HCT116 (cell line): ENCODE measurements around the gene DMRT2. TPM values are rescaled to one million over a fixed set of nuclear protein-coding genes. Genes with fewer than 3 reads are reported as not detected.

Experiments used
- ATAC-seq: fragments of 200-7000 bp; cut with Tn5 transposase; 2 replicates; pipeline ENCODE4 v1.9.1; 2020; ENCODE audit warnings: mild to moderate bottlenecking, moderate library complexity
- BruUV-seq: library from RNA; stranded (reverse); fragments of 400-500 nt; replicated peaks from 2 replicates; lab custom pipeline; 2021; lab: Mats Ljungman, UMichigan
- CTCF ChIA-PET: fragments of 300-600 bp; sonication (Branson Sonifier 250); formaldehyde crosslinking; loops from one replicate; lab custom pipeline; 2021; ENCODE audit warnings: antibody characterized with exemption; lab: Charles Lee
- POLR2A ChIA-PET: fragments of 300-600, 350-600 bp; sonication (Branson Sonifier 250); formaldehyde crosslinking; loops from one replicate; lab custom pipeline; 2021; ENCODE audit warnings: antibody characterized with exemption; lab: Charles Lee
- RAD21 ChIA-PET, 2 experiments: fragments of 300-600 bp; sonication (Branson Sonifier 250); formaldehyde crosslinking; loops; one replicate each; lab custom pipeline; 2023; ENCODE audit warnings: low total read pairs in 2 of 2; ENCODE audit not compliant: uncharacterized antibody in 2 of 2, unreplicated experiment in 2 of 2, low non-redundant PET in 1 of 2; lab: Charles Lee
- DNase-seq: peaks from one replicate; pipeline ENCODE4 v3.0.0-alpha.2; 2010; ENCODE audit warnings: low read depth, low spot score
- H2AFZ ChIP-seq: fragments of 200-600 bp; shearing (Covaris generic), sonication (generic); 2 replicates; pipeline ENCODE4 v1.6.1; 2017; ENCODE audit warnings: low read depth, mixed run types, mixed read lengths, antibody characterized with exemption, low read length; ENCODE audit not compliant: poor library complexity, severe bottlenecking
- H3K27ac ChIP-seq: 2 replicates; pipeline ENCODE4 v1.5.1; 2012; ENCODE audit warnings: low read depth, low read length
- H3K27me3 ChIP-seq: fragments of 200-600 bp; sonication (generic); 2 replicates; pipeline ENCODE4 v1.6.1; 2016; ENCODE audit warnings: mixed run types, low read length, mixed read lengths; ENCODE audit not compliant: insufficient read depth
- H3K36me3 ChIP-seq, 2 experiments: fragments of 200-500 bp in 1 of 2; fragments of 200-600 bp in 1 of 2; sonication (Bioruptor generic) in 1 of 2; sonication (generic) in 1 of 2; 2 replicates each; pipeline versions ENCODE4 v1.5.1 to v1.6.1; 2014 to 2016; ENCODE audit warnings: low read length in 2 of 2, inconsistent platforms in 1 of 2, mixed read lengths in 1 of 2, mixed run types in 1 of 2; ENCODE audit not compliant: insufficient read depth in 2 of 2, control insufficient read depth in 1 of 2
- H3K4me1 ChIP-seq, 2 experiments: fragments of 200-600 bp in 1 of 2; sonication (generic) in 1 of 2; 2 replicates each; pipeline versions ENCODE4 v1.5.1 to v1.6.1; 2012 to 2017; ENCODE audit warnings: low read length in 2 of 2, inconsistent platforms in 1 of 2, mild to moderate bottlenecking in 1 of 2, mixed read lengths in 1 of 2, mixed run types in 1 of 2, moderate library complexity in 1 of 2; ENCODE audit not compliant: insufficient read depth in 2 of 2, control insufficient read depth in 1 of 2
- H3K4me2 ChIP-seq: fragments of 200-600 bp; sonication (generic); 2 replicates; pipeline ENCODE4 v1.6.1; 2017; ENCODE audit warnings: mixed run types, low read length, mixed read lengths
- H3K4me3 ChIP-seq, 2 experiments: fragments of 200-600 bp in 1 of 2; sonication (generic) in 1 of 2; replicated peaks in 1 of 2; 2 replicates each; pipeline ENCODE4 v1.5.1; 2011 to 2016; ENCODE audit warnings: low read length in 2 of 2, control low read depth in 1 of 2, low read depth in 1 of 2, mild to moderate bottlenecking in 1 of 2, mixed read lengths in 1 of 2, mixed run types in 1 of 2
- H3K79me2 ChIP-seq: fragments of 200-600 bp; sonication (generic); 2 replicates; pipeline ENCODE4 v1.6.1; 2017; ENCODE audit warnings: mild to moderate bottlenecking, mixed run types, low read length, moderate library complexity, mixed read lengths; ENCODE audit not compliant: insufficient read depth
- H3K9ac ChIP-seq: fragments of 200-600 bp; sonication (generic); 2 replicates; pipeline ENCODE4 v1.6.1; 2016; ENCODE audit warnings: low read length, mixed read lengths
- H3K9me2 ChIP-seq: fragments of 200-600 bp; sonication (generic), shearing (Covaris generic); 2 replicates; pipeline ENCODE4 v1.6.1; 2017; ENCODE audit warnings: mixed run types, mild to moderate bottlenecking, moderate library complexity; ENCODE audit not compliant: insufficient read depth
- H3K9me3 ChIP-seq, 2 experiments: fragments of 200-500 bp in 1 of 2; fragments of 200-600 bp in 1 of 2; sonication (Bioruptor generic) in 1 of 2; sonication (generic) in 1 of 2; 2 replicates each; pipeline ENCODE4 v1.6.1; 2014 to 2017; ENCODE audit warnings: low read length in 2 of 2, mixed read lengths in 2 of 2, inconsistent platforms in 1 of 2, low read depth in 1 of 2, mild to moderate bottlenecking in 1 of 2, mixed run types in 1 of 2, moderate library complexity in 1 of 2; ENCODE audit not compliant: control insufficient read depth in 1 of 2, insufficient read depth in 1 of 2
- H4K20me1 ChIP-seq: fragments of 200-600 bp; sonication (generic), shearing (Covaris generic); 2 replicates; pipeline ENCODE4 v1.6.1; 2017; ENCODE audit warnings: mixed run types, mild to moderate bottlenecking, moderate library complexity; ENCODE audit not compliant: insufficient read depth
- CEBPB ChIP-seq: IDR thresholded peaks from 2 replicates; pipeline ENCODE4 v1.6.1; 2012; ENCODE audit warnings: low read depth
- FOSL1 ChIP-seq: IDR thresholded peaks from 2 replicates; pipeline ENCODE4 v1.6.1; 2012; ENCODE audit warnings: low read depth
- POLR2AphosphoS5 ChIP-seq: IDR thresholded peaks from 2 replicates; pipeline ENCODE4 v1.6.1; 2011; ENCODE audit warnings: mild to moderate bottlenecking, low read depth, low read length, moderate library complexity
- RAD21 ChIP-seq: IDR thresholded peaks from 2 replicates; pipeline ENCODE4 v1.6.1; 2012; ENCODE audit warnings: low read depth, mild to moderate bottlenecking
- SIN3A ChIP-seq: IDR thresholded peaks from 2 replicates; pipeline ENCODE4 v1.6.1; 2012; ENCODE audit warnings: low read depth
- YY1 ChIP-seq: IDR thresholded peaks from 2 replicates; pipeline ENCODE4 v1.6.1; 2011; ENCODE audit warnings: low read length, low read depth, moderate library complexity, mild to moderate bottlenecking; ENCODE audit not compliant: insufficient replicate concordance; ENCODE audit errors: extremely low read depth
- ZNF274 ChIP-seq: fragments of 200-500 bp; sonication (Bioruptor generic); IDR thresholded peaks from 2 replicates; pipeline ENCODE4 v1.6.1; 2014; ENCODE audit warnings: mild to moderate bottlenecking, low read depth, low read length, inconsistent platforms
- intact Hi-C: fragments of 100-400 bp; cut with micrococcal nuclease; formaldehyde crosslinking; loops from 2 replicates; pipeline ENCODE4 v1.10.0; 2022
- total RNA-seq: library from RNA; stranded (reverse); gene quantifications from one replicate; pipeline ENCODE4 v1.2.1, GENCODE V29; 2021; ENCODE audit not compliant: unreplicated experiment
- TF ChIP-seq, protein P1 (sequence below): IDR thresholded peaks from 2 replicates; pipeline ENCODE4 v1.6.1; 2012
- TF ChIP-seq, protein P2 (sequence below): IDR thresholded peaks from 2 replicates; pipeline ENCODE4 v1.6.1; 2012
- TF ChIP-seq, protein P3 (sequence below): IDR thresholded peaks from 2 replicates; pipeline ENCODE4 v1.6.1; 2012; ENCODE audit warnings: low read depth
- TF ChIP-seq, protein P4 (sequence below), 3 experiments: fragments of 200-600 bp in 1 of 3; sonication (generic) in 1 of 3; IDR thresholded peaks in 2 of 3; conservative IDR thresholded peaks in 1 of 3; 2 replicates each; pipeline ENCODE4 v1.5.1; 2012 to 2017; ENCODE audit warnings: low read depth in 2 of 3, low read length in 2 of 3, antibody characterized with exemption in 1 of 3, borderline replicate concordance in 1 of 3, control low read depth in 1 of 3, mild to moderate bottlenecking in 1 of 3, mixed read lengths in 1 of 3, mixed run types in 1 of 3, moderate library complexity in 1 of 3; ENCODE audit not compliant: insufficient read depth in 1 of 3

DMRT2 gene
- total RNA-seq, 1 experiment from 2014 or later: 0.17 TPM

DNA sequence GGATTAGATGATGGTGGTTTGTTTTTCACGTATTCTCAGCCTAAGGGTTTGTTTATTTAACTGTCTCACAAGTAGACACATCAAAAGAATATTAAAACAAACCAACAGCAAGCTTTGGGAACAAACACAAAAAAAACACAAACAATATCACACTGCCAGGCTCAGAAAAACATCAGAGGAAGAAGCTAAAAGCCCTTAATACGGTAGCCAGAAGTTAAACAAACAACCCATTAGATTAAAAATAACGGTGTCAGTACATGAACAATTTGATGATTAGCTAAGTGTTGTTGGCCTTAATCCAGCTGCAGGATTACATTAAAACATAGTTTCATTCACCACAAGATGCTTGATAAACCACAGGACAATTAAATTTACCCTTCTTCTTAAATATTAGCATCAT lies 15.9 kb upstream of the DMRT2 start:
- RAD21 ChIA-PET: no interaction called here

DNA sequence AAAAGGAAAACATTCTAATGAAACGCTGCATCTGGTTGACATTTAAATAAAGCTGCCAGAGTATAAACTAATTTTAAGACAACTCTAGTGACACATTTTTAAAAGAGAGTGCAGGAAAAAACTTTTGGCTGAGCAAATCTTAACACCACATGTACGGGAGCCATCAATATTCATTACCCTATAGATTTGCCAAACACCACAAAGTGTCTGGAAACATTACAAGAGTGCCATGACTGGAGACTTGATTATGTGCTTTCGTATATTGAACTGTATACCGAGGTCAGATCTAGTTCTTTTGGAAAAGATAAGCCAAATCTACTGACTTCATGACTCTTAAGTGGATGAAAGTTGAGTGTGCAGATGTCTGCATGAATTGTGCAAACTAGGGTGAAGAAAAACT lies 10.6 kb upstream of the DMRT2 start:
- Histone ChIP-seq H3K4me1 (no peaks in the 10 kb centered on the region), H3K36me3 (no peaks in the 10 kb centered on the region), H3K9me3 (no peaks in the 10 kb centered on the region), H3K4me2 (no peak overlapping the region), H4K20me1 (no peaks in the 10 kb centered on the region), H3K27me3 (no peaks in the 10 kb centered on the region), H3K27ac (no peak overlapping the region), H2AFZ (no peak overlapping the region), H3K9ac (no peak overlapping the region), H3K4me3 (no peak overlapping the region), H3K9me2 (no peaks in the 10 kb centered on the region), H3K79me2 (no peaks in the 10 kb centered on the region)
- ATAC-seq (no peak), DNase-seq (no peak)
- ChIA-PET RAD21 (no interaction called here), POLR2A (no interaction called here), CTCF (interaction anchor here (0.7 kb wide), 1 partner anchor 146 kb away, joined by 3 read pairs; no protein-coding TSS in a partner anchor)
- BruUV-seq: no TSS peak
- intact Hi-C loops: no loop called here
- no peak for TF ChIP-seq CEBPB
- TF ChIP-seq, protein P1, sequence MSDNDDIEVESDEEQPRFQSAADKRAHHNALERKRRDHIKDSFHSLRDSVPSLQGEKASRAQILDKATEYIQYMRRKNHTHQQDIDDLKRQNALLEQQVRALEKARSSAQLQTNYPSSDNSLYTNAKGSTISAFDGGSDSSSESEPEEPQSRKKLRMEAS: no peak
- TF ChIP-seq, protein P2, sequence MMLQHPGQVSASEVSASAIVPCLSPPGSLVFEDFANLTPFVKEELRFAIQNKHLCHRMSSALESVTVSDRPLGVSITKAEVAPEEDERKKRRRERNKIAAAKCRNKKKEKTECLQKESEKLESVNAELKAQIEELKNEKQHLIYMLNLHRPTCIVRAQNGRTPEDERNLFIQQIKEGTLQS: no peak
- no peak for TF ChIP-seq POLR2AphosphoS5
- TF ChIP-seq YY1: no peak
- no peak for TF ChIP-seq FOSL1
- TF ChIP-seq, protein P3, sequence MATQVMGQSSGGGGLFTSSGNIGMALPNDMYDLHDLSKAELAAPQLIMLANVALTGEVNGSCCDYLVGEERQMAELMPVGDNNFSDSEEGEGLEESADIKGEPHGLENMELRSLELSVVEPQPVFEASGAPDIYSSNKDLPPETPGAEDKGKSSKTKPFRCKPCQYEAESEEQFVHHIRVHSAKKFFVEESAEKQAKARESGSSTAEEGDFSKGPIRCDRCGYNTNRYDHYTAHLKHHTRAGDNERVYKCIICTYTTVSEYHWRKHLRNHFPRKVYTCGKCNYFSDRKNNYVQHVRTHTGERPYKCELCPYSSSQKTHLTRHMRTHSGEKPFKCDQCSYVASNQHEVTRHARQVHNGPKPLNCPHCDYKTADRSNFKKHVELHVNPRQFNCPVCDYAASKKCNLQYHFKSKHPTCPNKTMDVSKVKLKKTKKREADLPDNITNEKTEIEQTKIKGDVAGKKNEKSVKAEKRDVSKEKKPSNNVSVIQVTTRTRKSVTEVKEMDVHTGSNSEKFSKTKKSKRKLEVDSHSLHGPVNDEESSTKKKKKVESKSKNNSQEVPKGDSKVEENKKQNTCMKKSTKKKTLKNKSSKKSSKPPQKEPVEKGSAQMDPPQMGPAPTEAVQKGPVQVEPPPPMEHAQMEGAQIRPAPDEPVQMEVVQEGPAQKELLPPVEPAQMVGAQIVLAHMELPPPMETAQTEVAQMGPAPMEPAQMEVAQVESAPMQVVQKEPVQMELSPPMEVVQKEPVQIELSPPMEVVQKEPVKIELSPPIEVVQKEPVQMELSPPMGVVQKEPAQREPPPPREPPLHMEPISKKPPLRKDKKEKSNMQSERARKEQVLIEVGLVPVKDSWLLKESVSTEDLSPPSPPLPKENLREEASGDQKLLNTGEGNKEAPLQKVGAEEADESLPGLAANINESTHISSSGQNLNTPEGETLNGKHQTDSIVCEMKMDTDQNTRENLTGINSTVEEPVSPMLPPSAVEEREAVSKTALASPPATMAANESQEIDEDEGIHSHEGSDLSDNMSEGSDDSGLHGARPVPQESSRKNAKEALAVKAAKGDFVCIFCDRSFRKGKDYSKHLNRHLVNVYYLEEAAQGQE: no peak

More for the DNA sequence above, 15.9 kb upstream of the DMRT2 start:
- no peak for DNase-seq
- no TSS peak for BruUV-seq
- H3K9ac ChIP-seq: no peak overlapping the region
- no peaks in the 10 kb centered on the region for H3K36me3 ChIP-seq
- no peaks in the 10 kb centered on the region for H3K4me1 ChIP-seq
- intact Hi-C loops: no loop called here
- no peaks in the 10 kb centered on the region for H3K9me2 ChIP-seq
- H3K79me2 ChIP-seq: no peaks in the 10 kb centered on the region
- H3K4me2 ChIP-seq: no peak overlapping the region
- POLR2A ChIA-PET: no interaction called here
- no peaks in the 10 kb centered on the region for H3K27me3 ChIP-seq
- no peaks in the 10 kb centered on the region for H3K9me3 ChIP-seq
- no peak overlapping the region for H3K4me3 ChIP-seq
- no peak overlapping the region for H2AFZ ChIP-seq
- TF ChIP-seq SIN3A: no peak
- TF ChIP-seq RAD21: no peak
- no peak for TF ChIP-seq ZNF274
- TF ChIP-seq, protein P4, sequence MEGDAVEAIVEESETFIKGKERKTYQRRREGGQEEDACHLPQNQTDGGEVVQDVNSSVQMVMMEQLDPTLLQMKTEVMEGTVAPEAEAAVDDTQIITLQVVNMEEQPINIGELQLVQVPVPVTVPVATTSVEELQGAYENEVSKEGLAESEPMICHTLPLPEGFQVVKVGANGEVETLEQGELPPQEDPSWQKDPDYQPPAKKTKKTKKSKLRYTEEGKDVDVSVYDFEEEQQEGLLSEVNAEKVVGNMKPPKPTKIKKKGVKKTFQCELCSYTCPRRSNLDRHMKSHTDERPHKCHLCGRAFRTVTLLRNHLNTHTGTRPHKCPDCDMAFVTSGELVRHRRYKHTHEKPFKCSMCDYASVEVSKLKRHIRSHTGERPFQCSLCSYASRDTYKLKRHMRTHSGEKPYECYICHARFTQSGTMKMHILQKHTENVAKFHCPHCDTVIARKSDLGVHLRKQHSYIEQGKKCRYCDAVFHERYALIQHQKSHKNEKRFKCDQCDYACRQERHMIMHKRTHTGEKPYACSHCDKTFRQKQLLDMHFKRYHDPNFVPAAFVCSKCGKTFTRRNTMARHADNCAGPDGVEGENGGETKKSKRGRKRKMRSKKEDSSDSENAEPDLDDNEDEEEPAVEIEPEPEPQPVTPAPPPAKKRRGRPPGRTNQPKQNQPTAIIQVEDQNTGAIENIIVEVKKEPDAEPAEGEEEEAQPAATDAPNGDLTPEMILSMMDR (IDR thresholded peaks at IDR 0.05 in 2 of 3, conservative IDR thresholded peaks at IDR 0.05 in 1 of 3; ENCODE audit: borderline replicate concordance in 1 of 3, insufficient read depth in 1 of 3, low read depth in 2 of 3, low read length in 2 of 3): no peak
- TF ChIP-seq, all 23 proteins: peak for 0
- Histone ChIP-seq H4K20me1 (no peaks in the 10 kb centered on the region), H3K27ac (no peak overlapping the region)
- no peak for ATAC-seq
- CTCF ChIA-PET: no interaction called here
